Naive thymus-derived CD8-positive, alpha-beta T cell (primary cell): ENCODE results near the gene SNAPC2. TPM values are rescaled to one million over a fixed set of nuclear protein-coding genes. Genes with fewer than 3 reads are reported as not detected.
"Not testable (repeated sequence)": the region's sequence is repeated elsewhere in the genome, so short reads cannot be mapped to it uniquely, and the experiment has no call there.

ENCODE experiments used
- ATAC-seq, 2 donors: fragments of 150-1000 bp; cut with Tn5 transposase in 1 of 2; sonication (Bioruptor Pico), chemical (Tn5 transposase) in 1 of 2; 1 replicate in 1 of 2; 2 replicates in 1 of 2; pipeline ENCODE4 v1.10.0; 2021; ENCODE audit warnings: mild to moderate bottlenecking in 2 of 2, moderate library complexity in 2 of 2
- POLR2A ChIA-PET: fragments of 350-600 bp; sonication (Branson Sonifier 250); formaldehyde crosslinking; loops from one replicate; lab custom pipeline; 2021; ENCODE audit warnings: antibody characterized with exemption; lab: Charles Lee
- DNase-seq, 10 donors: peaks; one replicate each; pipeline versions ENCODE4 v3.0.0 to v3.0.0-alpha.2; 2020 to 2022
- H3K27ac Mint-ChIP-seq, 10 donors: one replicate each; pipeline ENCODE4 v1.8.0; 2020 to 2022; ENCODE audit warnings: mild to moderate bottlenecking in 10 of 10, mixed read lengths in 10 of 10, moderate library complexity in 4 of 10, inconsistent platforms in 1 of 10
- H3K27me3 Mint-ChIP-seq, 5 donors: one replicate each; pipeline ENCODE4 v1.8.0; 2021 to 2022; ENCODE audit warnings: mixed read lengths in 5 of 5
- H3K36me3 Mint-ChIP-seq, 3 donors: one replicate each; pipeline ENCODE4 v1.8.0; 2020 to 2022; ENCODE audit warnings: mixed read lengths in 3 of 3, mild to moderate bottlenecking in 2 of 3, inconsistent platforms in 1 of 3
- H3K4me1 Mint-ChIP-seq, 4 donors: one replicate each; pipeline ENCODE4 v1.8.0; 2021 to 2022; ENCODE audit warnings: mixed read lengths in 4 of 4
- H3K4me3 Mint-ChIP-seq, 10 donors: one replicate each; pipeline ENCODE4 v1.8.0; 2020 to 2022; ENCODE audit warnings: mild to moderate bottlenecking in 10 of 10, mixed read lengths in 10 of 10, moderate library complexity in 6 of 10, inconsistent platforms in 1 of 10
- H3K9me3 Mint-ChIP-seq, 9 donors: one replicate each; pipeline ENCODE4 v1.8.0; 2020 to 2022; ENCODE audit warnings: mixed read lengths in 9 of 9, mild to moderate bottlenecking in 3 of 9, inconsistent platforms in 1 of 9, moderate library complexity in 1 of 9
- polyA plus RNA-seq, 3 donors: library from polyadenylated mRNA; unstranded; fragments of 300-500 nt; fragmentation: Illumina TruSeq; gene quantifications; one replicate each; pipeline ENCODE4 v1.2.3, GENCODE V29; 2021
- total RNA-seq, 8 experiments: library from RNA in 2 of 8; stranded (reverse) in 2 of 8; gene quantifications; one replicate each; pipeline ENCODE4 v1.2.3 and lab custom pipeline; 2021 to 2026

The SNAPC2 gene
- total and polyA plus RNA-seq, 5 experiments from 2014 or later: 11.4 to 19.9 (median 14.3) TPM

DNA sequence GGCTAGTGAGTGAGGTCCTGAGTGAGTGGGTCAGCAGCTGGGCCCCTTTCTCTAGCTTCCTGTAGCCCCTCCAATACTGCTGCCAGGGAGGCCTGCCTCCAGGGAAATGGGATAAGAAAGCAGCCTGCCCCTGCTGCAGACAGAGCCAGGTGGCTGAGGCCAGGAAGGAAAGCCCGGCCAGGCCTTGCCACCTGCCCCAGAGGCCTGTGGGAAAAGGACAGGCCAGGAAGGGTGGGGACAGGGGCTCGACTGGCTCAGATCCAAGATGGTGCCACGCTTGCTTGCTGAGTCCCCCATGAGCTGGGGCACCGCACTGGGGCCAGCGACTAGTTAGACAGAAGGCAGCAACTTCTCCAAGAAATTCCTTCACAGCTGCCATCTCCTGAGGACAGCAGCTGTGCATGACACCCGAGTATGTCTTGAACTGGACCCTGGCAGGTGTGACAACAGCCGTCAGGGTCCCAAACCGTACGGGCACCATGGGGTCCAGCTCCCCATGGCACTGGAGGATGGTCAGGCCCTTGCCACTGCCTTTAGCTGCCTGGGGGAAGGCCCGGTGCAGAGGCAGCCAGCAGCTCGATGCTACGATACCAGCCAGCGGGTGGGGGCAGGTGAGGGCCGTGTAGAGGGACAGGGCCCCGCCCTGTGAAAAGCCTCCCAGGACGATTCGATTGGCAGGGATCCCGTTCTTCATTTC lies 40.9 kb upstream of the SNAPC2 start:
- POLR2A ChIA-PET: interaction anchor here (0.5 kb wide), 1 partner anchor 66 kb away, joined by 3 read pairs; no protein-coding TSS in a partner anchor
- DNase-seq: no peak
- Mint-ChIP-seq H3K9me3 (no peaks in the 10 kb centered on the region), H3K4me3 (no peak overlapping the region), H3K27me3 (peaks cover 0 to 2% (median 0%) of the 10 kb centered on the region in 5 donors), H3K36me3 (no peaks in the 10 kb centered on the region), H3K4me1 (peaks cover 2 to 11% (median 8%) of the 10 kb centered on the region in 4 donors), H3K27ac (no peak overlapping the region)
- ATAC-seq: no peak

DNA sequence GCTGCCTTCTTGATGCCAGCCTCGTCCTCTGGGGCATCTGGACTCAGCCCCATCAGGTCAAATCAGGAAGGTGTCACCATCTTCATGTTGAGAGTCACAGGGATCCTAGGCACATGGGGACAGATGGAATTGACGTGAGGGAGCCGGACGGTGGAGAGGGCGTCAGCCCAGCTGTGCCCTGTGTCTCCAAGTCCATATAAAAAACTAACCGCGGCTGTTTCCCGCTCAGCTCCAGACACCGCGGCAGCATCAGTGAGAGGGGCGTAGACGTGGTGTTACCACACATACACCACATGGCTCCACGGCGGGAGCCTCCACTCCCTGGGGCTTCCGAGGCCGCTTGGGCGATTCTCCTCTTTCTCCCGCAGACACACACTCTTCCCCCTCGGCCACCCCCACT lies 40.3 kb upstream of the SNAPC2 start:
- H3K9me3 Mint-ChIP-seq: no peaks in the 10 kb centered on the region
- H3K36me3 Mint-ChIP-seq: no peaks in the 10 kb centered on the region
- DNase-seq (peak in 1 of 10 donors; percentile 20), ATAC-seq (no peak)
- POLR2A ChIA-PET: no interaction called here
- no peak overlapping the region for H3K27ac Mint-ChIP-seq
- peaks cover under 1 to 7% (median 5%) of the 10 kb centered on the region in 4 donors for H3K4me1 Mint-ChIP-seq
- H3K4me3 Mint-ChIP-seq: no peak overlapping the region
- H3K27me3 Mint-ChIP-seq: peaks cover 0 to under 1% (median 0%) of the 10 kb centered on the region in 5 donors

DNA sequence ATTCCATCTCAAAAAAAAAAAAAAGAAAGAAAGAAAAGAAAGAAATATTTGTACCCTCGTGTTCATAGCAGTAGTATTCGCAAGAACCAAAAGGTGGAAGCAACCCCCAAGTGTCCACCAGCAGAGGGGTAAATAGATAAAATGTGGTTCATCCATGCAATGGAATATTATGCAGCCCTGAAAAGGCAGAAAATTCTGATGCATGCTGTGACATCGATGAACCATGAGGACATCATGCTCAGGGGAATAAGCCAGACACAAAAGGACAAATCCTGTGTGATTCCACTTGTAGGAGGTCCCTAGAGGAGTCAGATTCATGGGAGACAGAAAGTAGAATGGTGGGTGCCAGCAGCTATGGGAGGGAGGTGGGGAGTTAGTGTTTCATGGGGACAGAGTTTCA lies 38.2 kb upstream of the SNAPC2 start:
- no peaks in the 10 kb centered on the region for H3K9me3 Mint-ChIP-seq
- POLR2A ChIA-PET: interaction anchor here (0.7 kb wide), 1 partner anchor 9 kb away, joined by 4 read pairs; no protein-coding TSS in a partner anchor
- no peak overlapping the region for H3K4me3 Mint-ChIP-seq
- DNase-seq: no peak
- H3K4me1 Mint-ChIP-seq: peaks cover 0 to 5% (median under 1%) of the 10 kb centered on the region in 4 donors
- H3K27ac Mint-ChIP-seq: no peak overlapping the region
- H3K36me3 Mint-ChIP-seq: no peaks in the 10 kb centered on the region
- peaks cover 0 to 8% (median 0%) of the 10 kb centered on the region in 5 donors for H3K27me3 Mint-ChIP-seq
- ATAC-seq: no peak

DNA sequence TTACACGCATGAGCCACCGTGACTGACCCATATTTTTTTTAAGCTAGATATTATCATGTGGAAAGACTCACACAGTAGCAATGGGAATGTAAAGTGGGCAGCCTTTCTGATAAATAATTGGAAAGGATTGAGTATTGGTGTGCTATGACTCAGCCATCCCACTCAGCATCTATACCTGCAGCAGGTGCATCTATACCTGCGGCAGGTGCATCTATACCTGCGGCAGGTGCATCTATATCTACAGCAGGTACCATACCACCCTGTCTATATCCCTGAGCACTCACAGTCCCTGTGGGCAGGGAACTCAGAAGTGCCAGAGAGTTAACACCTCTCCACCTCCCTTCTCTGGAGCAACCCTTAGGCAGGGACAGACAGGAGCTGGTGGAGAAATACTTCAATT lies 37.0 kb upstream of the SNAPC2 start:
- POLR2A ChIA-PET: interaction anchor here (0.7 to 1.2 kb wide), 2 partner anchors 32 to 328 kb away, joined by 4 read pairs; no protein-coding TSS in a partner anchor
- ATAC-seq (no peak), DNase-seq (no peak)
- peaks cover 0 to 15% (median 3%) of the 10 kb centered on the region in 5 donors for H3K27me3 Mint-ChIP-seq
- H3K9me3 Mint-ChIP-seq: no peaks in the 10 kb centered on the region
- no peak overlapping the region for H3K27ac Mint-ChIP-seq
- peaks cover 0 to 5% (median 1%) of the 10 kb centered on the region in 4 donors for H3K4me1 Mint-ChIP-seq
- H3K4me3 Mint-ChIP-seq: no peak overlapping the region
- no peaks in the 10 kb centered on the region for H3K36me3 Mint-ChIP-seq

DNA sequence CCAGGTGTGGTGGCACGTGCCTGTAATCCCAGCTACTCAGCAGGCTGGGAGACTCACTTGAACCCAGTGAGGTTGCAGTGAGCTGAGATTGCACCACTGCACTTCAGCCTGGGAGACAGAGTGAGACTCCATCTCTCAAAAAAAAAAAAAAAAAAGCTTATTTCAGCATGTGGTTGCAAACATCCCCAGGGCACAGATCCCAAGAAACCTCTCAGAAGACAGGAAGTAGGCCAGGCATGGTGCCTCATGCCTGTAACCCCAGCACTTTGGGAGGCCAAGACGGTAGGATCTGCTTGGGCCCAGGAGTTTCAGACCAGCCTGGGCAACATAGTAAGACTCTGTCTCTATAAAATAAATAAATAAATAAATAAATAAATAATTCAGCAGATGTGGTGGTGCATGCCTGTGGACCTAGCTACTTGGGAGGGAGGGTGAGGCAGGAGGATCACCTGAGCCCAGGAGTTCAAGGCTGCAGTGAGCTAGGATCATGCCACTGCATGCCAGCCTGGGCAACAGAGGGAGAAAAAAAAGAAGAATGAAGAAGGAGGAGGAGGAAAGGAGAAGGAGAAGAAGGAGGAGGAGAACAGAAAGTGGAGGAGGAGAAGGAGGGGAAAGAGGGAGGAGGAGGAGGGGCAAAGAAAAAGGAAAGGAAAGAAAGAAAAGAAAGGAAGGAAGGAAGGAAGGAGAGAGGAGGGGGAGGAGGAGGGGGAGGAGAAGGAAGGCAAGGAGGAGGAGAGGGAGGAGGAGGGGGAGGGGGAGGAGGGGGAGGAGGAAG lies 36.2 kb upstream of the SNAPC2 start:
- ATAC-seq (no peak), DNase-seq (no peak)
- H3K27me3 Mint-ChIP-seq: peaks cover 0 to 19% (median 4%) of the 10 kb centered on the region in 5 donors
- H3K27ac Mint-ChIP-seq: peak overlapping the region in 1 of 10 donors; percentile 36
- no peak overlapping the region for H3K4me3 Mint-ChIP-seq
- H3K9me3 Mint-ChIP-seq: no peaks in the 10 kb centered on the region
- POLR2A ChIA-PET: no interaction called here
- H3K4me1 Mint-ChIP-seq: peaks cover 0 to 5% (median 4%) of the 10 kb centered on the region in 4 donors
- no peaks in the 10 kb centered on the region for H3K36me3 Mint-ChIP-seq

DNA sequence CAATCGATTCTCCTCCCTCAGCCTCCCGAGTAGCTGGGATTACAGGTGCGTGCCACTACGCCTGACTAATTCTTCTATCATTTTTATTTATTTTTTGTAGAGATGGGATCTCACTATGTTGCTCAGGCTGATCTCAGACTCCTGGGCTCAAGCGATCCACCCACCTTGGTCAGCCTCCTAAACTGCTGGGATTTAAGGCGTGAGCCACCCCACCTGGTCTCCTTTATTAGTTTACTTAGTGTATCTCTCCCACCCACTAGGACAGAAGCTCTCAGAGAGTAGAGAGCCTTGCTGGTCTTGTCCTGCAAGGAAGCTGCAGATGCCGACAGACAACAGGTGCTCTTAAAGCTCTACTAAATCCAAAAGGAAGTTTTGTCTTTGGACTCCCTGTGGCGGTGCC lies 34.3 kb upstream of the SNAPC2 start:
- Mint-ChIP-seq H3K4me3 (no peak overlapping the region), H3K27me3 (peaks cover 0 to 24% (median 4%) of the 10 kb centered on the region in 5 donors), H3K36me3 (no peaks in the 10 kb centered on the region), H3K4me1 (peaks cover 0 to 5% (median 4%) of the 10 kb centered on the region in 4 donors), H3K9me3 (no peaks in the 10 kb centered on the region), H3K27ac (no peak overlapping the region)
- POLR2A ChIA-PET: no interaction called here
- ATAC-seq (no peak), DNase-seq (no peak)

DNA sequence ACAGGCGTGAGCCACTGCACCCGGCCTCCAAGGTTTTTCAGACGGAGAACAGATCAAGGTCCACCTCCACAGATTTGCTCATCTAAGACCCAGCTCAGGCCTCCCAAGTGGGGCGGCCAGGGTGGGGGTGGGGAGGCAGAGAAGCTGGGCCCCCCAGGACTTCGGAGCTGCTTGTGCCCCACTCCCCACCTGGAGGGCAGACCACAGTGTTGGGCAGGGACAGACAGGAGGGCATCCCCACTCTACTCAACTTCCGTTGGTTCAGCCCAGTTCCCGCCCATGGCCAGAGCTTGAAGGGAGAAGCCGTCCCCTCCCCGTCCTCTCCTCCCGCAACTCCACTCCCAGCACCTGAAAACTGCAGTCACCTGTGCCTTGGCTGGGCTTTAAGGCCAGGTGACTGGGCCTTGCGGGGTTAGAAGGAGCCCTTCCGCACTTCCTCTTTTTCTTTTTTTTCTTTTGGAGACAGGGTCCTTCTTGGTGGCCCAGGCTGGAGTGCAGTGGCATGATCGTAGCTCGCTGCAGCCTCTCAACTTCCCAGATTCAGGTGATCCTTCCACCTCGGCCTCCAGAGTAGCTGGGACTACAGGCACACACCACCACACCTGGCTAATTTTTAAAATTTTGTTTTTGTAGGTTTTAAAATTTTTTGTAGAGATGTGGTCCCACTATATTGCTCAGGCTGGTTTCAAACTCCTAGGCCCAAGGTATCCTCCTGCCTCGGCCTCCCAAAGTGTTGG lies 32.6 kb upstream of the SNAPC2 start:
- POLR2A ChIA-PET: interaction anchor here (0.7 kb wide), 1 partner anchor 262 kb away, joined by 4 read pairs; the partner anchor contains the start of gene FBN3
- no peaks in the 10 kb centered on the region for H3K9me3 Mint-ChIP-seq
- DNase-seq: no peak
- no peak overlapping the region for H3K27ac Mint-ChIP-seq
- no peak for ATAC-seq
- H3K27me3 Mint-ChIP-seq: peaks cover 0 to 33% (median 8%) of the 10 kb centered on the region in 5 donors
- no peak overlapping the region for H3K4me3 Mint-ChIP-seq
- H3K36me3 Mint-ChIP-seq: no peaks in the 10 kb centered on the region
- peaks cover 0 to 5% (median 4%) of the 10 kb centered on the region in 4 donors for H3K4me1 Mint-ChIP-seq

DNA sequence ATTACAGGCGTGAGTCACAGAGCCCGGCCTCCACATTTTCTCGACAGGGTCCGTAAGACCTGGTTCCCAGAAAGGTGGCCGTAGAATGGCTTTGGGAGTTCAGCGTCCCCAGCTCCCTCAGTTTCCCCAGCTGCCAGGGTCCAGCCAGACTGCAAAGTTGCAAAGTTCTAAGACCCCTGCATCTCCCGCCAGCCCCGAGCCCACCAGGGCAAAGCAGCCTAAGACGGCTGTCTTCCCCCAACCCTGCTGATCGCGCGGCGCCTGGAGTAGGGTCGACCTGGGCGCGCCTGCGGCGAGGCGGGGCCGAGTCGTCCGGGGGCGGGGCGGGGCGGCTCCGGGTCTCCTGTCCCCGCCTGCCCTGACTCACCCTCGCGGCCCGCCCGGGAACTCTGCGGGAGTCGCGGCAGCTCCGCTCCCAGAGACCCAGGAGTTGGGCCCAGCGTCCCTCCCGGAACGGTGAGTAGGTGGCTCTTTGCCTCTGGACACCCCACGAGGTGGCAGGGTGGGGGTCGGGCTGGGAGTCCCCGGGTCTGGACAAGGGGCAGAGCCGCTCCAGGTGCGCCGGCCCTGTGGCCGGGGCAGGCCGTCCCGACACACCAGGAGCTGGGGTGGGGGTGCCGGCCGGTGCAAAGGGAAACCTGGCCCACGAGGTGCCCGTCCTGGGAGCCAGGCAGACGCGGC lies 31.9 kb upstream of the SNAPC2 start, which contains the start of gene LRRC8E:
TSS of gene LRRC8E (plus strand) at position 366 of the 681 bp plus-strand sequence. CDS start 7,094 bp downstream, outside the sequence.
- Mint-ChIP-seq H3K27ac (no peak within 1 kb of the TSS), H3K36me3 (no peaks in the 10 kb centered on the region), H3K27me3 (peaks cover 0 to 34% (median 8%) of the 10 kb centered on the region in 5 donors), H3K4me1 (peaks cover 0 to 5% (median 4%) of the 10 kb centered on the region in 4 donors), H3K9me3 (no peaks in the 10 kb centered on the region), H3K4me3 (no peak within 1 kb of the TSS)
- ATAC-seq (peak; percentile 75 to 85), DNase-seq (no peak)
- POLR2A ChIA-PET: interaction anchor here (0.7 kb wide), 1 partner anchor 261 kb away, joined by 4 read pairs; the partner anchor contains the start of gene FBN3

DNA sequence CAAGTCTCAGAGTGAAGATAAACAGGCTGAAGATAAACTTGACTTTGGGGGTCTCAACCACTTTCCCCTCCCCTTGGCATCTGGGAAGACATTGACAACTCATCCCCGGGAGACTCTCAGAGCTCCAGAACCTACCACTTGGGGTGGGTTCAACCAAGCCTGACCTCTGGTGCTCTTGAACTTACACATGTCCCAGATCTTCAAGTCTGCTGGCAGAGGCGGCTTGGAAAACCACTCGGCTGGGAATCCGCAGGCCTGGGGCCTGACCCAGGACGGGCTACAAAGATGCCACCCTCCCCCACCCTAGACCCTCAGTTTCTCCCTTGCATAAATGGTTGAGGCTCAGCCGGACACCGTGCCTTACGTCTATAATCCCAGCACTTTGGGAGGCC lies 31.3 kb upstream of the SNAPC2 start:
- peaks cover 0 to 39% (median 8%) of the 10 kb centered on the region in 5 donors for H3K27me3 Mint-ChIP-seq
- H3K9me3 Mint-ChIP-seq: no peaks in the 10 kb centered on the region
- no peaks in the 10 kb centered on the region for H3K36me3 Mint-ChIP-seq
- no peak for ATAC-seq
- POLR2A ChIA-PET: no interaction called here
- H3K4me3 Mint-ChIP-seq: no peak overlapping the region
- no peak for DNase-seq
- H3K27ac Mint-ChIP-seq: no peak overlapping the region
- peaks cover 0 to 5% (median 4%) of the 10 kb centered on the region in 4 donors for H3K4me1 Mint-ChIP-seq

DNA sequence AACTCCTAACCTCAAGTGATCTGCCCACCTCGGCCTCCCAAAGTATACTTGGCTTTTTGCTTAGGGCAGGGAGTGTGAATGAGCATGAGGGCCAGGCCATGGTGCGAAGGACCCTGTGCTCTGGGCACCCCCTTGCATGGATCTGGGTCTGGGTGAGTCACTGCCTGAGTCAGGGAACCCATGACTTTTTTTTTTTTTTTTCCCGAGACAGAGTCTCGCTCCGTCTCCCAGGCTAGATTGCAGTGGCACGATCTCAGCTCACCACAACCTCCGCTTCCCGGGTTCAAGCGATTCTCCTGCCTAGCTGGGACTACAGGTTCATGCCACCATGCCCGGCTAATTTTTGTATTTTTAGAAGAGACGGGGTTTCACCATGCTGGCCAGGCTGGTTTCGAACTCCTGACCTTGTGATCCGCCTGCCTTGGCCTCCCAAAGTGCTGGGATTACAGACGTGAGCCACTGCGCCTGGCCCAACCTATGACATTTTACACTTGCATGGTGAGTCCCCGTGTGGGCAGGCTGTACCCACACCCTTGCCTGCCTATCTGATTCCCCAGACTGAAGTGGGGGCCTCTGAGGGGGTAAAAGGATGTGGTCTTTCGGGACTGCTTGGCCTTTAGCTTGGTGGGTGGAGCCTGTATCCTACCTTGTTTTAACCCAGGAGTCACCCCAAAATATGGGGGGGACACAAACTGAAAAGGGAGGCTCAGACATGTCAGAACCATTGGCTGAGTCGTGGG lies 26.6 kb upstream of the SNAPC2 start:
- H3K4me1 Mint-ChIP-seq, DNase-seq, H3K9me3 Mint-ChIP-seq, ATAC-seq, H3K36me3 Mint-ChIP-seq, POLR2A ChIA-PET, H3K4me3 Mint-ChIP-seq, H3K27ac Mint-ChIP-seq: not testable (repeated sequence)
- peaks cover 1 to 38% (median 12%) of the 10 kb centered on the region in 5 donors for H3K27me3 Mint-ChIP-seq

DNA sequence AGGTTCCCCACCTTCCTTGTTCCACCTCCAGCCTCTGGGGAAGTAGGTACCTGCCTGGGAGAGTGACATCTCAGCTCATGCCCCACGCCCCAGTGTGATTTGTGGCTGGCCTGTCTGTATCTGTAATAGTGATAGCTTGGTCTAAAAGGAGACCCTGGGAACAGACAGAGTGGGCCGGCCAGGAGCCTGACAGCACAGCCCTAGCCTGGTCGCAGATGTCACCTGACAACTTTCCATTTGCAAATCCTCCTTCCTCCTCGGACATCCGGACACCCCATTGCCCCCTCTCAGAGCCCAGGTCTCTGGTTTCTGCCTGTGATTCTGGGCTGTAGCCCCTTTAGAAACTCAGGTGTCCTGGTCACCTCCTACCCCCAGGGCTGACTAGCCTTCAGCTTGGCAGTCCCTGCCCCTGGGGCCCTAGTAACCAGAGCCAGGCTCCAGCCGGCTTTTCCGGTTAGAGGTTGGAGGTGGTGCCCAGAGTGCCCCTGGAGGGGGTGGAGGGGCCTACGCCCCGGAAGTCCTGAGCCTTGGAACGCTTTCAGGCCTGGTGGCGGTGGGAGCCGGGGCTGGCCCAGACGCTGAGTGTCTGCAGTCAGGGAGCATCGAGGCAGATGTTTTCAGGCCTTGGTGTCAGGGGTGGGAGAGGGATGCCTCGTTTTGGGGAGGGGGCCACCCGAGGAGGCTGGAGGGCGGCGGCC lies 25.4 kb upstream of the SNAPC2 start:
- no peak overlapping the region for H3K4me3 Mint-ChIP-seq
- no peak for ATAC-seq
- H3K27ac Mint-ChIP-seq: no peak overlapping the region
- H3K4me1 Mint-ChIP-seq: no peaks in the 10 kb centered on the region
- H3K27me3 Mint-ChIP-seq: peaks cover 1 to 31% (median 9%) of the 10 kb centered on the region in 5 donors
- no peaks in the 10 kb centered on the region for H3K9me3 Mint-ChIP-seq
- POLR2A ChIA-PET: no interaction called here
- H3K36me3 Mint-ChIP-seq: no peaks in the 10 kb centered on the region
- no peak for DNase-seq
